CD4-positive, alpha-beta memory T cell (primary cell): ENCODE measurements around the gene CHD9. TPM values are rescaled to one million over a fixed set of nuclear protein-coding genes. Genes with fewer than 3 reads are reported as not detected.
"Not testable (repeated sequence)": the region's sequence is repeated elsewhere in the genome, so short reads cannot be mapped to it uniquely, and the experiment has no call there.

ENCODE experiments used
- CTCF ChIA-PET: fragments of 350-600 bp; sonication (Branson Sonifier 250); formaldehyde crosslinking; loops from one replicate; lab custom pipeline; 2021; ENCODE audit warnings: inconsistent platforms; ENCODE audit not compliant: partially characterized antibody; lab: Charles Lee
- POLR2A ChIA-PET: fragments of 350-600 bp; sonication (Branson Sonifier 250); formaldehyde crosslinking; loops from one replicate; lab custom pipeline; 2021; ENCODE audit not compliant: partially characterized antibody; lab: Charles Lee
- DNase-seq, 5 donors: peaks; one replicate each; pipeline versions ENCODE4 v3.0.0 to v3.0.0-alpha.2; 2020 to 2022; ENCODE audit warnings: mixed read lengths in 1 of 5
- H3K27ac ChIP-seq: one replicate; pipeline ENCODE4 v1.7.0; 2013; ENCODE audit warnings: low read depth, low read length
- H3K27me3 ChIP-seq: 2 replicates; pipeline ENCODE4 v1.7.0; 2013; ENCODE audit warnings: mild to moderate bottlenecking, low read length, moderate library complexity; ENCODE audit not compliant: insufficient read depth
- H3K36me3 ChIP-seq: 2 replicates; pipeline ENCODE4 v1.7.0; 2013; ENCODE audit warnings: mild to moderate bottlenecking, low read length, moderate library complexity; ENCODE audit not compliant: insufficient read depth
- H3K4me1 ChIP-seq: 2 replicates; pipeline ENCODE4 v1.7.0; 2013; ENCODE audit warnings: mild to moderate bottlenecking, low read length, moderate library complexity; ENCODE audit not compliant: insufficient read depth
- H3K4me3 ChIP-seq, 2 donors: one replicate each; pipeline ENCODE4 v1.7.0; 2013; ENCODE audit warnings: low read length in 2 of 2, mild to moderate bottlenecking in 1 of 2
- H3K9me3 ChIP-seq, 2 donors: one replicate each; pipeline ENCODE4 v1.7.0; 2013; ENCODE audit warnings: low read length in 2 of 2, control low read depth in 1 of 2; ENCODE audit not compliant: control insufficient read depth in 1 of 2
- H3K27ac Mint-ChIP-seq, 7 donors: one replicate each; pipeline ENCODE4 v1.8.0; 2020 to 2021; ENCODE audit warnings: mixed read lengths in 7 of 7, mild to moderate bottlenecking in 6 of 7, inconsistent platforms in 3 of 7, moderate library complexity in 3 of 7
- H3K27me3 Mint-ChIP-seq, 2 donors: one replicate each; pipeline ENCODE4 v1.8.0; 2020 to 2021; ENCODE audit warnings: mixed read lengths in 2 of 2
- H3K36me3 Mint-ChIP-seq, 2 donors: one replicate each; pipeline ENCODE4 v1.8.0; 2020 to 2021; ENCODE audit warnings: mixed read lengths in 2 of 2, inconsistent platforms in 1 of 2, mild to moderate bottlenecking in 1 of 2
- H3K4me1 Mint-ChIP-seq, 4 donors: one replicate each; pipeline ENCODE4 v1.8.0; 2020 to 2021; ENCODE audit warnings: mixed read lengths in 4 of 4, mild to moderate bottlenecking in 1 of 4
- H3K4me3 Mint-ChIP-seq, 8 donors: one replicate each; pipeline ENCODE4 v1.8.0; 2020 to 2021; ENCODE audit warnings: mixed read lengths in 8 of 8, mild to moderate bottlenecking in 7 of 8, moderate library complexity in 6 of 8, inconsistent platforms in 3 of 8
- H3K9me3 Mint-ChIP-seq, 8 donors: one replicate each; pipeline ENCODE4 v1.8.0; 2020 to 2021; ENCODE audit warnings: mixed read lengths in 8 of 8, mild to moderate bottlenecking in 5 of 8, inconsistent platforms in 3 of 8, moderate library complexity in 1 of 8
- intact Hi-C: fragments of 100-400 bp; cut with micrococcal nuclease; formaldehyde crosslinking; loops from one replicate; pipeline ENCODE4 v1.15.1; 2023
- polyA plus RNA-seq, 2 donors: library from polyadenylated mRNA; unstranded; fragments of 300-500 nt; fragmentation: Illumina TruSeq; gene quantifications; one replicate each; pipeline ENCODE4 v1.2.3, GENCODE V29; 2021
- total RNA-seq, 2 experiments: library from RNA; stranded (reverse); gene quantifications; one replicate each; pipeline ENCODE4 v1.2.3, GENCODE V29; 2021

CHD9 gene
- total and polyA plus RNA-seq, 4 experiments from 2014 or later = 22.9 to 49.7 (median 39.5) TPM

- POLR2A ChIA-PET, H3K27me3 Mint-ChIP-seq, H3K27ac Mint-ChIP-seq, H3K9me3 ChIP-seq, H3K4me3 ChIP-seq, H3K27ac ChIP-seq, intact Hi-C loops, CTCF ChIA-PET, H3K4me3 Mint-ChIP-seq, H3K36me3 ChIP-seq, H3K4me1 ChIP-seq, DNase-seq, H3K27me3 ChIP-seq: not testable (repeated sequence)
- Mint-ChIP-seq H3K36me3 (peaks cover 2 to 12% of the 10 kb centered on the region in 2 donors), H3K4me1 (peaks cover 11 to 29% (median 15%) of the 10 kb centered on the region in 4 donors), H3K9me3 (peaks cover 0 to 12% (median 0%) of the 10 kb centered on the region in 8 donors)
These were observed 19.5 kb downstream of the CHD9 start for GRCh38 chr16:53074296-53074695.

GRCh38 chr16:53075461-53075860, 20.7 kb downstream of the CHD9 start:
- H3K27me3 ChIP-seq, DNase-seq, H3K9me3 ChIP-seq, CTCF ChIA-PET, H3K4me1 ChIP-seq, H3K27ac ChIP-seq, POLR2A ChIA-PET, H3K4me3 ChIP-seq, H3K36me3 ChIP-seq, intact Hi-C loops, H3K27me3 Mint-ChIP-seq, H3K27ac Mint-ChIP-seq, H3K4me3 Mint-ChIP-seq: not testable (repeated sequence)
- Mint-ChIP-seq H3K9me3 (peaks cover 0 to 12% (median 0%) of the 10 kb centered on the region in 8 donors), H3K4me1 (peaks cover 2 to 18% (median 5%) of the 10 kb centered on the region in 4 donors), H3K36me3 (peaks cover 2 to 12% of the 10 kb centered on the region in 2 donors)

- POLR2A ChIA-PET = no interaction called here
- no peaks in the 10 kb centered on the region for H3K27me3 ChIP-seq
- H3K9me3 ChIP-seq = no peaks in the 10 kb centered on the region
- intact Hi-C loops = no loop called here
- H3K27ac ChIP-seq = no peak overlapping the region
- peaks cover 0 to 12% (median 0%) of the 10 kb centered on the region in 8 donors for H3K9me3 Mint-ChIP-seq
- CTCF ChIA-PET = interaction anchor here (3.0 kb wide), 1 partner anchor 22 kb away, joined by 9 read pairs; no protein-coding TSS in a partner anchor
- H3K27ac Mint-ChIP-seq = no peak overlapping the region
- H3K4me1 Mint-ChIP-seq = peaks cover 0 to 7% (median 4%) of the 10 kb centered on the region in 4 donors
- H3K4me3 ChIP-seq = no peak overlapping the region
- H3K27me3 Mint-ChIP-seq = no peaks in the 10 kb centered on the region
- H3K4me1 ChIP-seq = no peaks in the 10 kb centered on the region
- no peak overlapping the region for H3K4me3 Mint-ChIP-seq
- H3K36me3 Mint-ChIP-seq = peaks cover 2 to 12% of the 10 kb centered on the region in 2 donors
- no peak for DNase-seq
- no peaks in the 10 kb centered on the region for H3K36me3 ChIP-seq
These were observed 23.5 kb downstream of the CHD9 start for GRCh38 chr16:53078247-53078646.

GRCh38 chr16:53078765-53079485, 24.1 kb downstream of the CHD9 start:
- peaks cover 0 to 7% (median 2%) of the 10 kb centered on the region in 4 donors for H3K4me1 Mint-ChIP-seq
- ChIA-PET POLR2A (interaction anchor here (0.6 kb wide), 1 partner anchor 438 kb away, joined by 3 read pairs; no protein-coding TSS in a partner anchor), CTCF (interaction anchor here (1.0 to 3.0 kb wide), 3 partner anchors 10 to 24 kb away, joined by 3 to 9 read pairs (median 7); partner anchors contain the start of gene CHD9)
- H3K36me3 Mint-ChIP-seq = peaks cover 2 to 9% of the 10 kb centered on the region in 2 donors
- no peak overlapping the region for H3K4me3 Mint-ChIP-seq
- no peak for DNase-seq
- H3K9me3 Mint-ChIP-seq = peaks cover 0 to 8% (median 0%) of the 10 kb centered on the region in 8 donors
- H3K27me3 ChIP-seq = no peaks in the 10 kb centered on the region
- H3K36me3 ChIP-seq = no peaks in the 10 kb centered on the region
- intact Hi-C loops = no loop called here
- no peak overlapping the region for H3K27ac Mint-ChIP-seq
- no peak overlapping the region for H3K4me3 ChIP-seq
- H3K27me3 Mint-ChIP-seq = no peaks in the 10 kb centered on the region
- no peaks in the 10 kb centered on the region for H3K9me3 ChIP-seq
- H3K27ac ChIP-seq = no peak overlapping the region
- H3K4me1 ChIP-seq = no peaks in the 10 kb centered on the region

DNA sequence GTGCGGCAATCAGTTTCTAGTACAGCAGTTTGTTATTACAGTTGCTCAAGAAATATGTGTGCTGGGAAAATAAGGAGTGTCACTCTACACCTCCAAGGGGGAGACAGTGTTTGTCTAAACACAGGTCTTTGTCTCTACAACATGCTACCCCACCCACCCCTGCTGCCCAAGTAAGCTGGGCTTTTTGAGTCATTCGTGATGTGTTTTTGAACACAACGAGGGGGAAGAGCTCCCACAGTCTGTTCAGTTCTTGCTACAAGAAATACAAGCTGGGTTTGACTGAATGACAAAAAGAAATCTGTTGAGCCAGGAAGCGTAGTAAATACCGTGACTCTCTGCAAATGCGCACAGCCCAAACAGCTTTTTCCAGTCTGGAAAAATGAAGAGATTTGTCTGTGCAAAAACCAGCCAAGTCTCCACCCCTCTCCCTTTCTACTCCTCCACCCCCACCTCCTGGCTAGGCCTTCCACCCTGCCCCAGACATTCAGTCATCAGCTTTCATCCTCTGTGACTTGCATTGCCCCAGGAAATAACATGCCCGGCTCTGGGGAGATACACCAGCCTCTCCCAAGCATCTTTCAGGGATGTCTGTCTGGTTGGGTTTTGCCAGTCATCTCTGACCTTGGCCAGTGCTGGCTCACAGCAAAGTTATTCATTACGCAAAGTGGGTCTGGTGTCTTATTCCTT, 25.7 kb downstream of the CHD9 start:
- Mint-ChIP-seq H3K4me3 (no peak overlapping the region), H3K9me3 (peaks cover 0 to 7% (median 0%) of the 10 kb centered on the region in 8 donors), H3K27ac (no peak overlapping the region), H3K4me1 (peaks cover 0 to 7% (median 2%) of the 10 kb centered on the region in 4 donors), H3K36me3 (peaks cover 2 to 5% of the 10 kb centered on the region in 2 donors), H3K27me3 (no peaks in the 10 kb centered on the region)
- Histone ChIP-seq H3K4me1 (no peaks in the 10 kb centered on the region), H3K4me3 (no peak overlapping the region), H3K27me3 (no peaks in the 10 kb centered on the region), H3K27ac (no peak overlapping the region), H3K9me3 (no peaks in the 10 kb centered on the region), H3K36me3 (no peaks in the 10 kb centered on the region)
- POLR2A ChIA-PET = no interaction called here
- CTCF ChIA-PET = interaction anchor here (1.0 to 3.0 kb wide), 4 partner anchors 12 to 25 kb away, joined by 3 to 9 read pairs (median 5); partner anchors contain the start of gene CHD9
- no peak for DNase-seq
- intact Hi-C loops = no loop called here

DNA sequence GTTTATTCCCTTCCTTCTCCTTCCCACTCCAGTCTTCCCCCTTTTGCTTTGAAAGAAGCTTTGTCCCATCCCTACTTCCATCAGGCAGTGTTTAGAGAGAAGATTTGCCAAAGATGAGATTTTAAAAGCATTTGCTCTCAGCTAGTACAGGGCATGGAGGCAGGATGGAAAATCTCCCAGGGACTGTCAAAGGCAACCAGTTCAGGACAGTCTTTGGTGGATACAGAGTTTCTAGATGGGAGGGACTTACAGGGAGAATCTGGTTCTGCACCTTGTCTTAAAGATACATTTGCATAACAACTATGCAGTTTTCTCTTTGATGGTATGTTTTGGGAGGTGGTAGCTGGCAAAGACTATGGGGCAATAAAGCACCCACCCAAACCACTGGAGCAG, 26.2 kb downstream of the CHD9 start:
- Histone ChIP-seq H3K27ac (no peak overlapping the region), H3K4me1 (no peaks in the 10 kb centered on the region), H3K36me3 (no peaks in the 10 kb centered on the region), H3K9me3 (no peaks in the 10 kb centered on the region), H3K27me3 (no peaks in the 10 kb centered on the region), H3K4me3 (no peak overlapping the region)
- no peaks in the 10 kb centered on the region for H3K27me3 Mint-ChIP-seq
- no peak overlapping the region for H3K4me3 Mint-ChIP-seq
- no peak overlapping the region for H3K27ac Mint-ChIP-seq
- DNase-seq = no peak
- intact Hi-C loops = no loop called here
- CTCF ChIA-PET = interaction anchor here (1.1 to 1.8 kb wide), 2 partner anchors 12 to 26 kb away, joined by 3 to 7 read pairs; partner anchors contain the start of gene CHD9
- H3K4me1 Mint-ChIP-seq = peaks cover 0 to 7% (median 2%) of the 10 kb centered on the region in 4 donors
- POLR2A ChIA-PET = no interaction called here
- H3K36me3 Mint-ChIP-seq = peaks cover 2 to 5% of the 10 kb centered on the region in 2 donors
- peaks cover 0 to 4% (median 0%) of the 10 kb centered on the region in 8 donors for H3K9me3 Mint-ChIP-seq
